Measurements from ENCODE around the gene RACGAP1. TPM values are rescaled to one million over a fixed set of nuclear protein-coding genes. Genes with fewer than 3 reads are reported as not detected.

The RACGAP1 gene
- polyA plus RNA-seq, 1 donor from 2014 or later, result 18.3 TPM

GRCh38 chr12:50042693-50043092 lies 17.4 kb upstream of the RACGAP1 start:
- Histone ChIP-seq H3K27ac (ENCODE audit: low read length) (no peak overlapping the region), H3K4me2 (ENCODE audit: low read length) (no peak overlapping the region), H3K27me3 (ENCODE audit: insufficient read depth, low read depth, low read length) (no peaks in the 10 kb centered on the region), H3K4me3 (ENCODE audit: low read length) (no peak overlapping the region), H3F3A (ENCODE audit: insufficient read depth, low read length, poor library complexity, severe bottlenecking) (no peaks in the 10 kb centered on the region), H3K79me2 (replicated peaks; ENCODE audit: insufficient read depth, low read length) (no peaks in the 10 kb centered on the region), H3K9ac (ENCODE audit: low read length) (no peak overlapping the region), H3K36me3 (ENCODE audit: insufficient read depth, low read length) (no peaks in the 10 kb centered on the region), H3K9me2 (ENCODE audit: insufficient read depth, low read length) (no peaks in the 10 kb centered on the region), H2AFZ (ENCODE audit: low read depth, low read length) (no peak overlapping the region), H4K20me1 (ENCODE audit: insufficient read depth) (no peaks in the 10 kb centered on the region), H3K9me3 (ENCODE audit: low read length) (no peaks in the 10 kb centered on the region)
- TF ChIP-seq TAF1 (IDR thresholded peaks at IDR 0.05; ENCODE audit: low read depth), result no peak
- no peak for TF ChIP-seq POLR2AphosphoS5 (IDR thresholded peaks at IDR 0.05)
- no peak for TF ChIP-seq CTCF (IDR thresholded peaks at IDR 0.05; ENCODE audit: poor library complexity, severe bottlenecking)
- TF ChIP-seq REST (IDR thresholded peaks at IDR 0.05; ENCODE audit: borderline replicate concordance), result no peak

GRCh38 chr12:50041962-50042361 lies 16.7 kb upstream of the RACGAP1 start:
- no peaks in the 10 kb centered on the region for H4K20me1 ChIP-seq (ENCODE audit: insufficient read depth)
- no peaks in the 10 kb centered on the region for H3K27me3 ChIP-seq (ENCODE audit: insufficient read depth, low read depth, low read length)
- TF ChIP-seq TAF1 (IDR thresholded peaks at IDR 0.05; ENCODE audit: low read depth) (no peak), SMC3 (conservative IDR thresholded peaks at IDR 0.05; ENCODE audit: poor library complexity) (no peak), MXI1 (conservative IDR thresholded peaks at IDR 0.05; ENCODE audit: poor library complexity, severe bottlenecking) (no peak), POLR2AphosphoS5 (IDR thresholded peaks at IDR 0.05) (no peak), REST (IDR thresholded peaks at IDR 0.05; ENCODE audit: borderline replicate concordance) (no peak), CTCF (IDR thresholded peaks at IDR 0.05; ENCODE audit: poor library complexity, severe bottlenecking) (no peak), RAD21 (conservative IDR thresholded peaks at IDR 0.05) (no peak), EZH2 (IDR thresholded peaks at IDR 0.05; ENCODE audit: borderline replicate concordance, insufficient read depth, low read length, poor library complexity, severe bottlenecking) (no peak), EP300 (conservative IDR thresholded peaks at IDR 0.05; ENCODE audit: poor library complexity, severe bottlenecking) (no peak)
- no peaks in the 10 kb centered on the region for H3K9me3 ChIP-seq (ENCODE audit: low read length)
- H3F3A ChIP-seq (ENCODE audit: insufficient read depth, low read length, poor library complexity, severe bottlenecking), result no peaks in the 10 kb centered on the region
- no peaks in the 10 kb centered on the region for H3K36me3 ChIP-seq (ENCODE audit: insufficient read depth, low read length)
- no peaks in the 10 kb centered on the region for H3K9me2 ChIP-seq (ENCODE audit: insufficient read depth, low read length)
- H3K9ac ChIP-seq (ENCODE audit: low read length), result no peak overlapping the region
- no peaks in the 10 kb centered on the region for H3K79me2 ChIP-seq (replicated peaks; ENCODE audit: insufficient read depth, low read length)
- H3K27ac ChIP-seq (ENCODE audit: low read length), result no peak overlapping the region
- H3K4me2 ChIP-seq (ENCODE audit: low read length), result no peak overlapping the region
- H3K4me3 ChIP-seq (ENCODE audit: low read length), result no peak overlapping the region
- H2AFZ ChIP-seq (ENCODE audit: low read depth, low read length), result no peak overlapping the region

All from neural cell (in vitro differentiated cells).